Measurements from ENCODE around the gene PTPRO.

Gene PTPRO

GRCh38 chr12:15620741-15621539 lies 298.6 kb downstream of the PTPRO start:
- TF ChIP-seq POLR2A (IDR thresholded peaks at IDR 0.05; ENCODE audit: low read depth, low read length) (no peak), TAF1 (IDR thresholded peaks at IDR 0.05; ENCODE audit: borderline replicate concordance, low read depth, low read length) (no peak), POLR2AphosphoS5 (IDR thresholded peaks at IDR 0.05; ENCODE audit: low read depth, low read length) (no peak)
- DNase-seq (ENCODE audit: insufficient read length) = no peak
- FAIRE-seq = no peak

GRCh38 chr12:15625075-15625474 lies 302.8 kb downstream of the PTPRO start:
- FAIRE-seq (no peak), DNase-seq (ENCODE audit: insufficient read length) (no peak)

GRCh38 chr12:15627995-15628945 lies 306.0 kb downstream of the PTPRO start:
- TF ChIP-seq TAF1 (IDR thresholded peaks at IDR 0.05; ENCODE audit: borderline replicate concordance, low read depth, low read length) (no peak), POLR2A (IDR thresholded peaks at IDR 0.05; ENCODE audit: low read depth, low read length) (no peak), POLR2AphosphoS5 (IDR thresholded peaks at IDR 0.05; ENCODE audit: low read depth, low read length) (no peak)
- FAIRE-seq = no peak
- DNase-seq (ENCODE audit: insufficient read length) = no peak

More at GRCh38 chr12:15625075-15625474, 302.8 kb downstream of the PTPRO start:
- no peak for TF ChIP-seq POLR2A (IDR thresholded peaks at IDR 0.05; ENCODE audit: low read depth, low read length)
- TF ChIP-seq POLR2AphosphoS5 (IDR thresholded peaks at IDR 0.05; ENCODE audit: low read depth, low read length) = no peak
- no peak for TF ChIP-seq TAF1 (IDR thresholded peaks at IDR 0.05; ENCODE audit: borderline replicate concordance, low read depth, low read length)

DNA sequence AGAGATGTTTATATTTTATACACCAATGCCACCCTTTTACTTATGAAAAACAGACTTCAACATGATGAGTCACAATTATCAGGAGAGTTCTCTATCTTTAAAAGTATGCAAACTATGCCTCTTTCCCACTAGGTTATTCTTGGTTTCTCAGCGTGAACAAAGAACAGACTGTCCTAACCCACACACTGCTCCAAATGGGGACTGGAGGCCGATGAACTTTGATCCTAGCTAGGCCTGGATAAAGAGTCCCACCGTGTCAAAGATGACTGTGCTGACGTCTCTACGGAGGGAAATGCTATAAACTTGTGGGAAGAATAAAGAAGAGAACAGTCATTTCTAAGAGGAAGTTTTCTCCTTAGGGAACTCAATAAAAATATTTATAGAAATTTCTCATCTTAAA lies 306.8 kb downstream of the PTPRO start:
- TF ChIP-seq POLR2AphosphoS5 (IDR thresholded peaks at IDR 0.05; ENCODE audit: low read depth, low read length) = no peak
- TF ChIP-seq POLR2A (IDR thresholded peaks at IDR 0.05; ENCODE audit: low read depth, low read length) = no peak
- no peak for FAIRE-seq
- DNase-seq (ENCODE audit: insufficient read length) = no peak

GRCh38 chr12:15629761-15630160 lies 307.5 kb downstream of the PTPRO start:
- no peak for TF ChIP-seq TAF1 (IDR thresholded peaks at IDR 0.05; ENCODE audit: borderline replicate concordance, low read depth, low read length)
- no peak for TF ChIP-seq POLR2AphosphoS5 (IDR thresholded peaks at IDR 0.05; ENCODE audit: low read depth, low read length)
- TF ChIP-seq POLR2A (IDR thresholded peaks at IDR 0.05; ENCODE audit: low read depth, low read length) = no peak
- FAIRE-seq (peak; percentile 14), DNase-seq (ENCODE audit: insufficient read length) (no peak)

- FAIRE-seq (no peak), DNase-seq (ENCODE audit: insufficient read length) (no peak)
- TF ChIP-seq TAF1 (IDR thresholded peaks at IDR 0.05; ENCODE audit: borderline replicate concordance, low read depth, low read length) = no peak
- TF ChIP-seq POLR2A (IDR thresholded peaks at IDR 0.05; ENCODE audit: low read depth, low read length) = no peak
- no peak for TF ChIP-seq POLR2AphosphoS5 (IDR thresholded peaks at IDR 0.05; ENCODE audit: low read depth, low read length)
These were observed 308.9 kb downstream of the PTPRO start for GRCh38 chr12:15631007-15631715.

- FAIRE-seq (no peak), DNase-seq (ENCODE audit: insufficient read length) (no peak)
- TF ChIP-seq TAF1 (IDR thresholded peaks at IDR 0.05; ENCODE audit: borderline replicate concordance, low read depth, low read length) (no peak), POLR2A (IDR thresholded peaks at IDR 0.05; ENCODE audit: low read depth, low read length) (no peak), POLR2AphosphoS5 (IDR thresholded peaks at IDR 0.05; ENCODE audit: low read depth, low read length) (no peak)
These were observed 310.4 kb downstream of the PTPRO start for GRCh38 chr12:15632708-15633107.

DNA sequence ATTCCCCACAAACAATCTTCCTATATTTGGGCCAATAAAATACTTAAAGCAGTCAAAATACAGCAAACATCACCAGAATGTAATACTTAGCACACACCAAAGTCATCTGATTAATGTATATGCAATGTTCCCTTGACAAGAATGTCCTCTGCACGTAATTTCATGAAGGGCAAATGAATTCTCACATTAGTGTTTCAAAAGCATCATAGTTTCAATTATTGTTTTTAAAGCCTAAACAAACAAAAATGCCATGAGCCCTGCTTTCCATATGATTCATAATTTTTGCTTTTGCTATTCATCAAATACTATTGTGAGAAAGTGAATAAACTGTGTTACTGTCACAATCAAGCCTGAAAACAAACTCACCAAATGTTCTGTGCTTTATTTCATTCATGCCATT lies 310.9 kb downstream of the PTPRO start:
- FAIRE-seq = no peak
- DNase-seq (ENCODE audit: insufficient read length) = no peak
- no peak for TF ChIP-seq TAF1 (IDR thresholded peaks at IDR 0.05; ENCODE audit: borderline replicate concordance, low read depth, low read length)
- no peak for TF ChIP-seq POLR2AphosphoS5 (IDR thresholded peaks at IDR 0.05; ENCODE audit: low read depth, low read length)
- no peak for TF ChIP-seq POLR2A (IDR thresholded peaks at IDR 0.05; ENCODE audit: low read depth, low read length)

DNA sequence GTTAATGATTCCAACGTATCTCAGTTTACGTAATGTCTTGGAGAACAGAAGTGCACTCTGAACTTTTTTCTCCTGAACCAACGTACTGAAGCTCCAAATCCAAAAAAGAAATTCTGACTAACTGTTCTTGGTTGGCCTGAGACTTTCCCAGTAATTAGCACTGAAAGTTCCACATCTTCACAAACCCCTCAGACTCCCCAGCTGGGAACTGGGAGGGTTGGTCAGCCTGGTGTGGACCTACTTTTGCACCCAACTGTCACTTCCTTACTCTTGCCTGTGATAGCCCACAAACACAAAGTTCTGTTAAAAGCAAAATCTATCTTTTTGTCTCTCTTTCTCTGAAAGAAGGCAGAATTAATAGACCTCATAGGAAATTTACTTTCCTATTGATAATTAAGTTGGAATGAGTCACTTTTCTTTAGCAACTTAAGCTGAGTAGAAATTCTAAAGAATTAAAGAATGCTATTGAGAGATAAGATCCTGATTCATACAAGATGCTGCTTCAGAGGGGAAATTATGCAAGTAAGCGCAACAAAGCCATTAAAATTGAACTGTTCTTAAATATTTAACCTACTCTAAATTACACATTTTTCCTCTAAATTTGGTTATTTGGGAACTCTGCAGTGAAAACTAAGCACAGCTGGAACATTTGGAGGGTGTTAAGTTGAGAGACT lies 311.8 kb downstream of the PTPRO start:
- TF ChIP-seq TAF1 (IDR thresholded peaks at IDR 0.05; ENCODE audit: borderline replicate concordance, low read depth, low read length) (no peak), POLR2A (IDR thresholded peaks at IDR 0.05; ENCODE audit: low read depth, low read length) (no peak), POLR2AphosphoS5 (IDR thresholded peaks at IDR 0.05; ENCODE audit: low read depth, low read length) (no peak)
- FAIRE-seq = no peak
- no peak for DNase-seq (ENCODE audit: insufficient read length)

DNA sequence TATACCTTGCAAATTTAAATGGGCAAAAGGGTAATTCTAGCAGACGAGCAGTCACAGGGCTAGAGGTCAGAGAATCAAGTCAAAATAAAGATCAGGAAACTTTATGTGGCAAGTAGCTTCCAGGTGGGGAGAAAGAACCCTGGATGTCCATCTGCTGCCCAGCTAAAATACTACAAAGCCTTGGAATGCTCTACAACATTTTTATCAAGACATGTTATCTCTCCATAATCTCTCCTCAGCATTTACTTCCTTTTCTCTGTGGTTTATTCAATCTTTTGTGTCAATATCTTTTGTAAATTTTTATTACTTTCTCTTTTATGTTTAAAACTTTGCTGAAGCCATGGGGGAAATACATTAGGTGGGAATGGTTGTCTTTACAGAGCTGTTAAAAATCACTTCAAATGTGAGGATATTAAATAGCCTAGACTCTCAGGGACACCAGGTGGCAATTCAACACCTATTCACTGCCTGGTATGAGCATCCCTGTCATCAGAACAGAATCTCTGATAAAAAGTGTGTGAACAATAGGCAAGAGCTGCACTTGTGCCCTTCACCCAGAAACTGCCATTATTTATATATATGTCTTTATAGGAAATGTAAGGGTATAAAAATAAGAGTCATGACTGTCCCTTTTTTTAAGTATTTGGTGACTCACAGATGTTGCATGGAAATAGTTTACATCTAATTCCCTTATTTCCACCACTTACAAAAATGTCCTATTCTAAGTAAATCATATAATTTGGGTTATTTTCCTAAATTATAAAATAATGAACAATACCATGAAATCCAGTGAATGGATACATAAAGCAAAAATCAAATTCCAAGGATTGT lies 314.0 kb downstream of the PTPRO start:
- TF ChIP-seq TAF1 (IDR thresholded peaks at IDR 0.05; ENCODE audit: borderline replicate concordance, low read depth, low read length) (no peak), POLR2A (IDR thresholded peaks at IDR 0.05; ENCODE audit: low read depth, low read length) (no peak), POLR2AphosphoS5 (IDR thresholded peaks at IDR 0.05; ENCODE audit: low read depth, low read length) (no peak)
- FAIRE-seq (no peak), DNase-seq (ENCODE audit: insufficient read length) (no peak)
